ENCODE measurements around the gene SRSF12. TPM values are rescaled to one million over a fixed set of nuclear protein-coding genes. Genes with fewer than 3 reads are reported as not detected.
A peak's percentile ranks its signal among the peaks of the same experiment; 100 is the strongest.
"Not testable (repeated sequence)": the region's sequence is repeated elsewhere in the genome, so short reads cannot be mapped to it uniquely, and the experiment has no call there.

SRSF12 gene
- total RNA-seq, 1 donor from 2014 or later = 0.10 TPM

- ATAC-seq (no peak), DNase-seq (ENCODE audit: low spot score) (no peak)
Observed at GRCh38 chr6:89131599-89131998, 13.7 kb upstream of the SRSF12 start.

DNA sequence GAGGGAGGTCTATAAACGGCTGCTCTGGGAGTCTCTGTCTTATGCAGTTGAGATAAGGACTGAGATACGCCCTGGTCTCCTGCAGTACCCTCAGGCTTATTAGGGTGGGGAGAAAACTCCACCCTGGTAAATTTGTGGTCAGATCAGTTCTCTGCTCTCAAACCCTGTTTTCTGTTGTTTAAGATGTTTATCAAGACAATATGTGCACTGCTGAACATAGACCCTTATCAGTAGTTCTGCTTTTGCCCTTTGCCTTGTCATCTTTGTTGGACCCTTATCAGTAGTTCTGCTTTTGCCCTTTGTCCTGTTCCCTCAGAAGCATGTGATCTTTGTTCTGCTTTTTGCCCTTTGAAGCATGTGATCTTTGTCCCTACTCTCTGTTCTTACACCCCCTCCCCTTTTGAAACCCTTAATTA lies 10.4 kb upstream of the SRSF12 start:
- ATAC-seq; DNase-seq (ENCODE audit: low spot score): not testable (repeated sequence)

DNA sequence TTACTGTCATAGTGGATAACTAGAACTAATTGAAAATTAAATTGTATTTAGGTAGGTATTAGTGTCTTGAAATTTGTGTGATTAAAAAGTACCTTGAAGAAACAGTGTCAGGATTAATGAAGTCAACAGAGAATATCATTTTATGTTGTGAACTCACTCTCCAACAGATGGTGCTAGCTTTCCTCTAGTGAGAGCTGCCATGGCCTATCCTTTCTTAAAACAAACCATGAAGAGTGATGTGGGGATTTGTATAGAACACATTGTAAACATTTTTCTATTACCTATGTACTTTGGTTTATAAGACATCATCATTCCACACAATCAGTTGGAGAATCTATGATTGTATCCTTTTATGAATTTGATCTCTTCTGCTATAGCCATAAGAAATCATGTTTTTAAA lies 4.8 kb upstream of the SRSF12 start:
- peak; percentile 86 for ATAC-seq

GRCh38 chr6:89121934-89122333 lies 4.1 kb upstream of the SRSF12 start:
- ATAC-seq = no peak

More for the DNA sequence above, 4.8 kb upstream of the SRSF12 start:
- no peak for DNase-seq (ENCODE audit: low spot score)

GRCh38 chr6:89120371-89120770 lies 2.5 kb upstream of the SRSF12 start:
- no peak for ATAC-seq
- DNase-seq (ENCODE audit: low spot score) = no peak

More at GRCh38 chr6:89121934-89122333, 4.1 kb upstream of the SRSF12 start:
- no peak for DNase-seq (ENCODE audit: low spot score)

DNA sequence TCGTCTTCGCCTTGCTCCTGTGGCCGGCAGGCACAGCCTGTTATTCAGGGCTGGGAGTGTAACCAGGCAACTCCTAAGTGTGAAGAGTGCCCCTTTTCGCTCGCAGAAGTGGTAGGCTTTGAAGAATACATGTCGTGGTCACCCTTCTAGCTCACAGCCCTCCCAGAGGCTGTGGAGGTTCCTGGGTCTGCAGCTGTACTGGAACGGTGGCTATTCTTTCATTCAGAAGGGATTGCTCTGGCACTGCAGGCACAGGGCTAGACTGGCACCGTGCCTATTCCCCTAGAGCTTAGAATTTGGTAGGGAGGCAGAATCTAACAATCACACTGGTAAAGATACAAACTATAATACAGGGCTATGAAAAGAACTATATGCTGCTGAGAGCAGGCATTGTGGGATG lies 1.1 kb upstream of the SRSF12 start:
- ATAC-seq (peak; percentile 16), DNase-seq (ENCODE audit: low spot score) (no peak)

DNA sequence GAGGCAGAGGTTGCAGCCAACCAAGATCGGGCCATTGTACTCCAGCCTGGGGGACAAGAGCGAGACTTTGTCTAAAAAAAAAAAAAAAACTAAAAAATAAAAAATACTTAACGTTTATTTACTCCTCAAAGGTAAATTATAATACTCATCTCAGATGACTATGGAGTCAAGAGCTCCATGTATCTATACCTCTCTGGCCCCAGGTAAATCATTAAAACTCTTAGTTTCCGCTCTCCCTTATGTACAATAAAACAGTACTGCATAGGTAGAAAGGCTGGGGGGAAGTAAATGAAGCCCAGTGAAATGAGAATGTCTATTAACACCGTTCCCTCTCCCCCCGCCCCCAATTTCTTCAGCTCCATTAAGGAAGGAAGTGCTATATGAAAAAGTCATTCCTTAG lies 1.2 kb downstream of the SRSF12 start:
- no peak for ATAC-seq

GRCh38 chr6:89111933-89112332 lies 5.9 kb downstream of the SRSF12 start:
- ATAC-seq = no peak
- DNase-seq (ENCODE audit: low spot score) = no peak

More for the DNA sequence above, 1.2 kb downstream of the SRSF12 start:
- no peak for DNase-seq (ENCODE audit: low spot score)

- no peak for ATAC-seq
- DNase-seq (ENCODE audit: low spot score) = peak; percentile 22
Observed at GRCh38 chr6:89110284-89110683, 7.6 kb downstream of the SRSF12 start.

DNA sequence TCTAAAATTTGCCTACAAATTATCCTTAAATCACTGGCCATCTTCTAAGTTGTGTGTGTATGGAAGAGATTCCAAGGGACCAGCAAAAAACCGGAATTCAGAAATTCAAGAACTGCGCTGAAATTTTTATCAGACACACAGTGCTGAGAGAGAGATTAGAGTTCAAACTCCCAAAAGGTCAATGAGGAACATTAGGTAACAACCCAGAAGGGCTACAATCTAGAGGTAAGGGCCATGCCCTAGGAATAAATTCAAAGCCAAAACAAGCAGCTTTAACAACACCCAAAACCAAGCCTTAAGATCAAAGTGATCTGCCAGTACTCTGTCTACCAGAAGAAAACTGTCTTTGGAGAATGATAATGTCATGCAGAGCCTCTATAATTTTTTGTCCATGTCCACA lies 17.8 kb downstream of the SRSF12 start:
- DNase-seq (ENCODE audit: low spot score) = no peak
- peak; percentile 98 for ATAC-seq

DNA sequence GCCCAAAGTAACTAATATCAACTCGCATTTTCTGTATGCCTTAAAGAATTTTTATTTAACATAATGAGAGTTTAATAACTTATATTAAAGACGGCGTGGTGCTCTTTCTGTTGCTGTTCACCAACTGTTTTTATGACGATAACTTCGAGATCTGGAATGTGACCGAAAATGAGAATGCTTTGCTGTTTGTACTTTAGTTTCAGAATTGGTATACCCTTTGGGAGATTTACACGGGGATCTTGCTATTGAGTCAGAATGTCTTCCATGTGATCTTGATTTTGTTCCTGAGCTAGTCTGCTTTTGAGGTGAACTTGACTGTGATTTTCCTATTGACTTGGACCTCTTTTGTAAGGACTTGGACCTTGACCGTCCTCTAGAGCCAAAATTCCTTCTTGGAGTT lies 19.4 kb downstream of the SRSF12 start:
- ATAC-seq = no peak
- DNase-seq (ENCODE audit: low spot score) = no peak

DNA sequence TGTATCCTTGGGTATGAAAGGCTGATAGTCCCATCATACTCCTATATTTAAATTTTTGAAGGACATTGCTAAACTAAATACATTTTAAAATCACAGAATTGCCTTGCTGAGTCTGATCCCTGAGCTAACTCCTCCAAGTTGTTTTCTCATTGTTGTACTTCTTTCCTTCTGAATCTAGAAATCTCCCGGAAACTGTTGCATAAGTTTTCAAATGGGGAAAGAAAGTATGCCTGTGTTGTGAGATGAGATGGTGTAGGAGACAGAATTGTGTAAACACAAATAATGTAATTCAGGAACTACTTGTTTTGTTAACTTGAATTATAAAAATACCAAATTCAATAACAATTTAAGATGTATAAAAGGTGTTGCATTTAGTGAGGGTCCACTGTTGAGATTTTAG lies 30.0 kb downstream of the SRSF12 start:
- ATAC-seq = no peak
- DNase-seq (ENCODE audit: low spot score) = no peak

- no peak for DNase-seq (ENCODE audit: low spot score)
- ATAC-seq = no peak
Observed at GRCh38 chr6:89085409-89086205, 32.3 kb downstream of the SRSF12 start.

GRCh38 chr6:89084954-89085353 lies 32.9 kb downstream of the SRSF12 start:
- no peak for DNase-seq (ENCODE audit: low spot score)
- ATAC-seq = no peak

DNA sequence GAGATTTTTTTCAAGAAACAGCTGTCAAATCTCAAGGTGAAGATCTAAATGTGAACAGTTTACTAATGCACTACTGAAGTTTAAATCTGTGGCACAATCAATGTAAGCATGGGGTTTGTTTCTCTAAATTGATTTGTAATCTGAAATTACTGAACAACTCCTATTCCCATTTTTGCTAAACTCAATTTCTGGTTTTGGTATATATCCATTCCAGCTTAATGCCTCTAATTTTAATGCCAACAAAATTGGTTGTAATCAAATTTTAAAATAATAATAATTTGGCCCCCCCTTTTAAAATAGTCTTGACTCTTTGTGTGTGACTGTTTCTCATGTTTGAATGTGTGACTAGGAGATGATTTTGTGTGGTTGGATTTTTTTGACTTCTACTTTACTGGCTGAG lies 33.3 kb downstream of the SRSF12 start:
- ATAC-seq = no peak
- DNase-seq (ENCODE audit: low spot score) = no peak

- DNase-seq (ENCODE audit: low spot score) = no peak
- no peak for ATAC-seq
Observed at GRCh38 chr6:89082486-89082891, 35.4 kb downstream of the SRSF12 start.

DNA sequence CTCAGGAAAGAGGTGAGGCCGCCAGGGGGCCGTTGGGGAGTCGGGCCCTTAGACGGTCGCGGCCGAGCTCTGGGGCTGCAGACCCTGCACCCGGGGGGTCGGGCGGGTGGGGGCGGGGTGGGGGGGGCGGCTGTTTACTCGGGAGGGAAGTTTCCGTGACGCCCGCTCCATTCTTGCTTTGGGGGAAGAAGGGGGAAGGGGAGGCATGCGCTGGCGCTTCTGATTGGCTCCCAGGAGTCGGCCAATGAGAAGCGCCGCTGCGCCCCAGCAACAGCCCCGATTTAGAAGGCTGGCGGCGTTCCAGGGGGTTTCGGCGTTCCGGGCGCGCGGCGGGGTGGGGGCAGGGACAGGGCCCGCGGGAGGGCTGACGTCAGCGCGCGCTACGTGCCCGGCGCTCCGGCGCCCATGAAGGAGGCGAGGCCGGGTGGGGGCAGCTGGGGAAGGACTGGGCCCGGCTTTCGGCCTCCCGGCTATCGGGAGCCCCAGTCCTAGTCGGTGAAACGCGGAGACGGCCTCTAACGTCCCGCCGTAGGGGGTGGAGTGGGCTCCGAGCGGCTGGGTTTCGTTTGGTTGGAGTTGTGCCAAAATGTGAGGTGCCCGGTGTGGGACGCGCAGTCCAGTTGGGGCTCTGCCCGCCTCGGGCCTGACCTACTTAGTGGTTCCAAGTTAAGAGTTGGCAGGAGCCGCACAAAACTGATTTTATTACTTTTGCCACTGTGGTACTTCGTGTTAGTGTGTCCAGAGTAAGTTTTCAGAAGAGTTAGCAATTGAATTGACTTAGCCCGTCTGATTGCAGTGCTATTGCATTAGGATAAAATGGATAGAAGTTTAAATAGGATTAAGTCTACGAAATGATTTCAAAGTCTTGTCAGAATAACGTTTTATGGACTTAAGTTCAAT lies 36.2 kb downstream of the SRSF12 start:
- DNase-seq (ENCODE audit: low spot score) (peak; percentile 99), ATAC-seq (peak; percentile 71)

DNA sequence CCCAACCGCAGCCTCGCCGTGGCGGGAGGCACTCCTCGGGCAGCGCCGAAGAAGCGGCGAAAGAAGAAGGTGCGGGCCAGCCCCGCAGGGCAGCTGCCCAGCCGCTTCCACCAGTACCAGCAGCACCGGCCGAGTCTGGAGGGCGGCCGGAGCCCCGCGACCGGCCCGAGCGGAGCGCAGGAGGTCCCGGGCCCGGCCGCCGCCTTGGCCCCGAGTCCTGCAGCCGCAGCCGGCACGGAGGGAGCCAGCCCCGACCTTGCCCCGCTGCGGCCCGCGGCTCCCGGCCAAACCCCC lies 36.8 kb downstream of the SRSF12 start:
- ATAC-seq = no peak
- no peak for DNase-seq (ENCODE audit: low spot score)

DNA sequence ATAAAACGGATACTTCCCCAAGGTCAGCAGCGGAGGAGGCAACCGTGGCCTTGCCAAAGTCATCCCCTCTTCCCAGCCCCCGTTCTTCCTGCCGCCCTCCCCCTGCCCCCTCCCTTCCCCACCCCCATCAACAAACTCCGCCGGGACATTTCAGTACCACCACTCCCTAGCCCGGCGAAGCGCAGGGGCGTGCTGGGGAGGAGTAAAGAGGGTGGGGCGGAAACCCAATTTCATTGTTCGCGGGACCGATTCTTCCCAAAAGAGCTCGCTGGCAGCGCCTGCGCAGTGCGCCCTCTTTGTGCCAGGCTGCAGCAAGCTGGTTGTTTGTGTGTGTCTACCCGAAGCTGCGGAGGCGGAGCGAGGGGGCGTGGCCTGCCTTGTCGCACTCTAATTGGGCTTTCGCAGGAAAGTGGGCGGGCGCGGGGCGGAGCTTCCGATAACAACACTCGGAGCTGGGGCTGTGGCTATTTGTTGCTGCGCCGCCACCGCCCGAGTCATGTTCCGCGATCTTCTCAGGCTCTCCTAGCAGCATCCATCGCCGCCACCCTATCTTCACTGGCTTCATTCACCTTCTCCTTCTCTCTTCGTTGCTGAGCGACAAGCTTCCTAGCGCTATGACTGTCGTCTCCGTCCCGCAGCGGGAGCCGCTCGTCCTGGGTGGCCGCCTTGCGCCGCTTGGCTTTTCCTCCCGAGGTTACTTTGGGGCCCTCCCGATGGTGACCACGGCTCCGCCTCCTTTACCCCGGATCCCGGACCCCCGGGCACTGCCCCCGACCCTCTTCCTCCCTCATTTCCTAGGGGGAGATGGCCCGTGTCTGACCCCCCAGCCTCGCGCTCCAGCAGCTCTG lies 37.4 kb downstream of the SRSF12 start, which contains the start of gene PNRC1:
PNRC1 (plus strand) TSS at position 471 of the 848 bp plus-strand sequence; CDS start at position 615, 144 bp downstream.
- DNase-seq (ENCODE audit: low spot score) (peak; percentile 100), ATAC-seq (peak; percentile 83)

DNA sequence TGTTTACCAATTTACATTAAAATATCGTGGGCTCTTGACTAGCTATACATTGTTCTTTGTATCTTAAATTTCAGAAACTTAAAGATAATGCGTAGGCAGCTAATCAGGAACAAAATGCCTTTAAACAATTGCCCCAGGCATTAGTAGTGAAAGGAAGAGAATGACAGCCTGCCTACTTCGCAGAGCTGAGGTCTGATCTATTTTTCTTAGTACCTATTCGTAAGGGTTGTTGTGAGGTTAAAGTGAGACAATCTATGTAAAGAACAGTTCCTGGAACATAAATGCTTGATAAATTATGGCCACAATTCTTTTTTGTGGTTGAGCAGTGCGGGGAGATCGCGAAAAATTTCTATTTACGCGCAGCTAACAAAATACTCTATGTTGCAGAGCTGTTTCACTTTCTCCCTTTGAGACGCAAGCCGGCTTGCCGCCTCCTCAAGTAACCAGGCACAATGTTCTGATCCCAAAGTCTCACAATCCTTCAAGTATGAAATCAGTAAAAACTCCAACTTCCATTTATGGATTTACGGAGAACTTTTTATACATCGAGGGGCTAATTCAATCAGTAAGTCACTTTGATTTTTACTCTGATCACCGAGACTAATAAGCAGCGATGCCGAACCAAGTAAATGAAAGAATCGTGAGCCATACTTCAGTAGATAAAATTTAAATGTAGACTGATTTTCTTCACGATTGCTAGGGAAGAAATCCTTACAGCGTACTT lies 38.2 kb downstream of the SRSF12 start:
- DNase-seq (ENCODE audit: low spot score) (no peak), ATAC-seq (no peak)
